Cardiac muscle cell (in vitro differentiated cells and primary cell): ENCODE results near the gene PLEK. TPM values are rescaled to one million over a fixed set of nuclear protein-coding genes. Genes with fewer than 3 reads are reported as not detected.
"Not testable (repeated sequence)": the region's sequence is repeated elsewhere in the genome, so short reads cannot be mapped to it uniquely, and the experiment has no call there.

Experiments used
- DNase-seq, 2 donors: peaks; one replicate each; pipeline versions ENCODE4 v3.0.0 to v3.0.0-alpha.2; 2010 to 2017; ENCODE audit warnings: low read depth in 1 of 2, low spot score in 1 of 2
- H3K27ac ChIP-seq: fragments of 200-600 bp; sonication (generic); 2 replicates; pipeline ENCODE4 v1.5.1; 2016
- H3K27me3 ChIP-seq: fragments of 200-600 bp; sonication (generic); 2 replicates; pipeline ENCODE4 v1.6.0; 2016; ENCODE audit warnings: control low read depth
- H3K36me3 ChIP-seq: fragments of 200-600 bp; sonication (generic); 2 replicates; pipeline ENCODE4 v1.5.1; 2016; ENCODE audit warnings: control low read depth
- H3K4me1 ChIP-seq: fragments of 200-600 bp; sonication (generic); 2 replicates; pipeline ENCODE4 v1.8.1; 2017; ENCODE audit warnings: low read depth, mild to moderate bottlenecking, mixed run types
- H3K4me3 ChIP-seq: fragments of 200-600 bp; sonication (generic); 2 replicates; pipeline ENCODE4 v1.5.1; 2016; ENCODE audit warnings: mild to moderate bottlenecking
- H3K9me3 ChIP-seq: fragments of 200-600 bp; sonication (generic); 2 replicates; pipeline ENCODE4 v1.5.1; 2017; ENCODE audit warnings: low read depth, mild to moderate bottlenecking, control low read depth
- CTCF ChIP-seq: IDR thresholded peaks from 2 replicates; pipeline ENCODE4 v1.5.1; 2012; ENCODE audit warnings: low read depth, mild to moderate bottlenecking, low read length
- polyA plus RNA-seq: library from polyadenylated mRNA; unstranded; fragments of >200 nt; fragmentation: Nextera tagmentation; extraction: Ambion mirVana; gene quantifications from 2 replicates; pipeline ENCODE4 v1.2.1, GENCODE V29; 2016
- total RNA-seq: library from RNA; depleted of rRNA; stranded (reverse); fragments of >200 nt; gene quantifications from 2 replicates; pipeline ENCODE4 v1.2.3, GENCODE V29; 2016

Gene PLEK
- total and polyA plus RNA-seq, 2 experiments from 2014 or later = not detected

GRCh38 chr2:68390114-68390513 lies 25.0 kb downstream of the PLEK start:
- Histone ChIP-seq H3K4me3 (no peak overlapping the region), H3K9me3 (no peaks in the 10 kb centered on the region), H3K36me3 (no peaks in the 10 kb centered on the region), H3K27me3 (no peaks in the 10 kb centered on the region), H3K27ac (no peak overlapping the region), H3K4me1 (peaks cover 4% of the 10 kb centered on the region)
- no peak for TF ChIP-seq CTCF
- DNase-seq = no peak

GRCh38 chr2:68390586-68390985 lies 25.5 kb downstream of the PLEK start:
- Histone ChIP-seq H3K4me1 (peaks cover 3% of the 10 kb centered on the region), H3K9me3 (no peaks in the 10 kb centered on the region), H3K27ac (no peak overlapping the region), H3K36me3 (no peaks in the 10 kb centered on the region), H3K27me3 (no peaks in the 10 kb centered on the region), H3K4me3 (no peak overlapping the region)
- DNase-seq = no peak
- TF ChIP-seq CTCF = no peak

GRCh38 chr2:68391099-68391498 lies 26.0 kb downstream of the PLEK start:
- Histone ChIP-seq H3K4me3 (no peak overlapping the region), H3K27ac (no peak overlapping the region), H3K36me3 (no peaks in the 10 kb centered on the region), H3K9me3 (no peaks in the 10 kb centered on the region), H3K27me3 (no peaks in the 10 kb centered on the region), H3K4me1 (peaks cover 3% of the 10 kb centered on the region)
- TF ChIP-seq CTCF = no peak
- DNase-seq = no peak

GRCh38 chr2:68391869-68392268 lies 26.8 kb downstream of the PLEK start:
- no peak for DNase-seq
- TF ChIP-seq CTCF = no peak
- H3K4me1 ChIP-seq = peaks cover 3% of the 10 kb centered on the region
- H3K4me3 ChIP-seq = no peak overlapping the region
- H3K9me3 ChIP-seq = no peaks in the 10 kb centered on the region
- H3K36me3 ChIP-seq = no peaks in the 10 kb centered on the region
- H3K27me3 ChIP-seq = no peaks in the 10 kb centered on the region
- no peak overlapping the region for H3K27ac ChIP-seq

- H3K27me3 ChIP-seq = no peaks in the 10 kb centered on the region
- H3K36me3 ChIP-seq = no peaks in the 10 kb centered on the region
- no peak overlapping the region for H3K27ac ChIP-seq
- DNase-seq = no peak
- H3K4me1 ChIP-seq = peaks cover 3% of the 10 kb centered on the region
- H3K9me3 ChIP-seq = no peaks in the 10 kb centered on the region
- TF ChIP-seq CTCF = no peak
- no peak overlapping the region for H3K4me3 ChIP-seq
These were observed 31.0 kb downstream of the PLEK start for GRCh38 chr2:68396093-68396492.

GRCh38 chr2:68397704-68398263 lies 32.7 kb downstream of the PLEK start:
- H3K27me3 ChIP-seq, H3K4me3 ChIP-seq, H3K9me3 ChIP-seq, H3K4me1 ChIP-seq, H3K36me3 ChIP-seq, H3K27ac ChIP-seq, DNase-seq: not testable (repeated sequence)
